8988T (cell line): Measurements from ENCODE around the gene MCTP1.
A peak's percentile ranks its signal among the peaks of the same experiment; 100 is the strongest.

Source experiments
- DNase-seq: peaks from one replicate; pipeline ENCODE4 v3.0.0; 2011

Gene MCTP1

GRCh38 chr5:94928891-94929290 is 356.0 kb downstream of the MCTP1 start:
- DNase-seq = no peak

DNA sequence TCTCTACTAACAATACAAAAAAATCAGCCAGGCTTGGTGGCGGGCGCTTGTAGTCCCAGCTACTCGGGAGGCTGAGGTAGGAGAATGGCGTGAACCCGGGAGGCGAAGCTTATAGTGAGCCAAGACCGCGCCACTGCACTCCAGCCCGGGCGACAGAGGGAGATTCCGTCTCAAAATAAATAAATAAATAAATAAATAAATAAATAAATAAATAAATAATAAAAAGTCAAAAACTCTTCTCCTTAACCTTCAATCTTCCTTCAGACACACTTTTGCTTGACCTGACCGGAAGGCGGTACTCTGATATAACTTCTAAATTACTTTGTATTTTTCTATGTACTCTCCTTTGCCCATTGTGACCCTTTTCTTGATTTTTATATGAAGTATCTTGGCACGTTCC is 364.3 kb downstream of the MCTP1 start:
- no peak for DNase-seq

- DNase-seq = no peak
Observed at GRCh38 chr5:94916619-94917018, 368.3 kb downstream of the MCTP1 start.

- DNase-seq = no peak
Observed at GRCh38 chr5:94911276-94911675, 373.6 kb downstream of the MCTP1 start.

- no peak for DNase-seq
Observed at GRCh38 chr5:94910721-94911120, 374.2 kb downstream of the MCTP1 start.

DNA sequence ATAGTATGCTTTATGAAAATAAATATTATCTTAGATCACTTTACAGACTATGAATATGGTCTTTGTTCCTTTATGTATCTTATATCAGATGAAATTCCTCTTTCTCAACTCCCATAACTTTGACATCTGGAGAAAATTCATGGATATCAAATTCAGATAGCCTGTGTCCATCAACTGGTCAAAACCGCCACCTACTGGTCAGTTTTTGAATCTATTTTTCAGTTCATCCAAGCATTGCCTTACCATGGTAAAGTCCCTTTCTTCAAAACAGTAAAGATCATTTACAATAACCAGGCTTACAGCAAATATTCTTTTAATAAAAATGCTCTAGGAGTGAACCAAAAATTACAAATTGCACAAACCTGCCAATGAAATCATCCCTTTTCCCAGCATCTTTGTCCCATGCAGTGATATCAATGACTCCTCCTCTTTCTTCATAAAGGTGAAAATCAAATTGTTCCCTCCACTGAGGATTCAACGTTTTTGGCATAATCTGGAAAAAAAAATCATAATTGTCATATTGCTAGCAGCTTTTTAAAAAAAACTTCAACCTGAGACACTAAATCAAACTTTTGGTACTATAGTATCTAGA is 375.9 kb downstream of the MCTP1 start:
- DNase-seq = peak; percentile 13

DNA sequence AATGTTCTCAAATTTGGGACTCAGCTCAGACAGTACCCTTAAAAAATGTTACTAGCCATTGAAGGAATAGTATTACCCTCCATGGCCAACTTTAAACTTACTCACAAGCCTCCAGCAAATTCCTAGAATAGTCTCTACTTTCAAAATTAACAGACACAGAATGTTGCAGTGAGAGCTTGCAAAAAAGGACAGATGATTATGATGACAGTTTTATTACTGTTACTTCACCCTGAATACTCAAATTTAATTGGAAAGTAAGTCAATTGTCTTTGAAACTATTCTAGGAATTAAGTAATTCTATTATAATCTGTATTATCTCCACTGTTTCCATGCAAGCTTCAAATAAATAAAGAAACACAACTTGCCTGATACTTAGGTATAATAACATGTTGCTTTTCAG is 378.1 kb downstream of the MCTP1 start:
- DNase-seq = no peak

- no peak for DNase-seq
Observed at GRCh38 chr5:94903726-94904125, 381.2 kb downstream of the MCTP1 start.

DNA sequence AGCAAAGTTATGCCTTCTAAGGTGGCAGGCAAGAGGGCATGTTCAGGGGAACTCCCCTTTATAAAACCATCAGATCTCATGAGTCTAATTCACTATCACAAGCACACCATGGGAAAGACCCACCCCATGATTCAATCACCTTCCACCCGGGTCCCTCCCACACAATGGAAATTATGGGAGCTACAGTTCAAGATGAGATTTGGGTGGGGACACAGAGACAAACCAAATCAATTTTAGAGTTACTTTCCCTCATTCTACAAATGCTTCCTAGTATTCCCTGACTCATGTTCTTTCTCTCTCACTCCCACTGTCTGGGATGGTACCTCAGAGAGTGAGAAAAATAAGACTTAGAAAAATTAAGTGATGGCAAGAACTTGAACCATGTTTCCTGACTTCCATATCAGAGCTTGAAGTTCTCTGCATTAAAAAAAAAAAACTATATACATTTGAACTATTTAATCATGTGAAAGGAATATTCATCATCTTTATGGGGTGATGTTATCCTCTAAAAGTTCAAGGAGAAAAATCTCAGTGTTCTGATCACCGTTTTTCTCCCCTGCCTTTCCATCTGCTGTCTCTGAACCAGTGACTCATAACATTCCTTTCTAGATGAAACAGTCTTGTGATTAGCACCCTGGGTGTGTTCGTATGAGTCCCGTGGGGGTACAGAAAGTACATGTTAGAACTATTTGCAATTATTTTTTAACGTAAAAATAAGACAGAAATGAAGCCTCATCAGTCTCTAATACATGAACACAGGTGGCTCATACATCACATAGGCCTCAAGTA is 383.5 kb downstream of the MCTP1 start:
- no peak for DNase-seq

DNA sequence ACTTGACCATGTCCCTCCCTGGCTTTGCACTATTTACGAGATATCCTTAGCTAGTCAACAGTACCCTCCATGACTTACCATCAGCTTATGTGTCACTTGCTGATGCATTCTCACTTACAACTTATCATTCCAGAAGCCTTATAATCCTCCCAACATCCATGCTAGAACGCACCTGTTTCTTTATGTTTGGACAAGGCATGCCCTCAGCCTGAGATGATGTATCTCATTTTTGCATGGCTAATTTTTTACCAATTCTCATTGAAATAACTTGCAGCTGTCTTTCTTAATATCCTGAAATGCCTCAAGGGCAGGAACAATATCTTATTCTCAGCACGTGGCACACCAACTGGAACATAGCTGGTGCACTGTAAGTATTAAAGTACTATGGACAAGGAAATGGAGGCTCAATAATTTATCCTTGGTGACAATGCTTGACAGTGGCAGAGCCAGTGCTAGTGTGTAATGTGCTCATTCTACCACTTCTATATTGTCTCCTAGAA is 384.8 kb downstream of the MCTP1 start:
- DNase-seq = no peak

- DNase-seq = no peak
Observed at GRCh38 chr5:94893412-94894135, 391.3 kb downstream of the MCTP1 start.

DNA sequence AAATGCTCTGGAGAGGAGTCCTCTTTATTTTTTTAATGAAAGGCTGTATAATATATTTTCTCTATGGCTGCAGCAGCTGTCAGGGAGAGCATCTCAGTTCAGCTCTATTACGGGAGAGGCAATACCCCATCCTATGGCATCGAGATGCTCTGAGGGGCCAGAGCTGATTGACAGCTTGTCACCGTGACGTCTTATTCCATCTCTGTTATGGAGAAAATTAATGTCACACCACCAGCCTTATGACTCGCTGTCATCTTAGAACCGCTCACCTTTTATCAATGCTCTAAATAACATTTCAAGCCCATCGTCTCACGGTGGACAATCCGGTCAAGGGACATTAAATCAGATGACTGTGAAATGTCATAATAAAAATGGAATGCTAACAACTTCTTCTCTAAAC is 392.9 kb downstream of the MCTP1 start:
- no peak for DNase-seq

GRCh38 chr5:94891565-94891964 is 393.3 kb downstream of the MCTP1 start:
- no peak for DNase-seq

DNA sequence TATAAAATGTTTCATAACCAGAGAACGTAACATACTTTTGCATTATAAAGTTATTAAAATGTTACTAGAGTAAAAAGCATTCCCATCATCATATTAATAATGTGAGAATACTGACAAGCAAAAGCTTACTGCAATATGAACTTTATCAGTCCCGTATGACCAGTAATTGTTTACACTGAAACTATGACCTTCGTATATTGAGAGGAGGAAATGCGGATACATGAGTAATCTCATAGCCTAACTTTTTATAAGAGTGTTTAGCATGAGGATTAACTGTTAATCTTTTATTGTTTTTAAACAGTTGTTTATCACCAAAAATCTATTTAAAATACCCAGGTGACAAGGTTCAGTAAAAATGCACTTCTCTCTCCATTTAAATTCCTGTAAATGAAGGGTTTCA is 394.0 kb downstream of the MCTP1 start:
- DNase-seq = no peak

- no peak for DNase-seq
Observed at GRCh38 chr5:94888674-94889073, 396.2 kb downstream of the MCTP1 start.

GRCh38 chr5:94885931-94886330 is 399.0 kb downstream of the MCTP1 start:
- no peak for DNase-seq

DNA sequence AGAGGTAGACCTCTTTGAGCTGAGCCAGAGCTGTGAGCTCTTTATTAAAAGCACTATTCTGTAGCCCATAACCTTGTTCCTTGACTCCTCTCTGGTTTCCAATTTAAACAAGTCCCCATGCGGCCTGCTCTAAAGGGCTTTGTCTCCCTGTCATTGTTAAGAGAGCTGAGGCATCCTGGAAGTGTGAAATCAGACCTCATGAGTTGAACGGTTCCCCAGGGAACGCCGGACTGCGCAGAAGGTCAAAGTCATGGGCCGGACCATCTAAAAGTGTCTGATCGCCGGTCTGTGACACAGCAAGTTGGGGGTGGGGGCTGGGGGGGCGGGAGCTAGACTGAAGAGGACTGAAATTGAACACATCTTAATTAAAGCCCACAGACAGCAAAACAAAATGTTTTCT is 400.6 kb downstream of the MCTP1 start:
- DNase-seq = no peak

DNA sequence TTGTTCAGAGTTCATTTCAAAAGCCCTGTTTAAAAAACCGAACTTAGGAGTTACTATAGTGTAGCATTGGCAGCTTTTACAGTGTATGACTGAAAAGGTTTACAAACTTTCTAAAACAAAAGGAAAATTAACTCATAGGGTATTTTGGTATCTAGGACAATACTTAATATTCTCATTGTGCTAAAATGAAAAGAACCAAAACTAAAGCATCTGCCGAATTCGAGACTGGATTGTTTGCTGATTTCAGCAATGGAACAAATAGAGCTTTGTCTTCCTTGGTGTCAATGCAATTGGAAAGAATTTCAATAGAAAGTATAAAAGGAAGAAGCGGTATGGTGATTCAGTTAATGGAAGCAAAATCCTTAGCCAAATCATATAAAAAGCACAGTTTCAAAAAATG is 412.4 kb downstream of the MCTP1 start:
- no peak for DNase-seq

DNA sequence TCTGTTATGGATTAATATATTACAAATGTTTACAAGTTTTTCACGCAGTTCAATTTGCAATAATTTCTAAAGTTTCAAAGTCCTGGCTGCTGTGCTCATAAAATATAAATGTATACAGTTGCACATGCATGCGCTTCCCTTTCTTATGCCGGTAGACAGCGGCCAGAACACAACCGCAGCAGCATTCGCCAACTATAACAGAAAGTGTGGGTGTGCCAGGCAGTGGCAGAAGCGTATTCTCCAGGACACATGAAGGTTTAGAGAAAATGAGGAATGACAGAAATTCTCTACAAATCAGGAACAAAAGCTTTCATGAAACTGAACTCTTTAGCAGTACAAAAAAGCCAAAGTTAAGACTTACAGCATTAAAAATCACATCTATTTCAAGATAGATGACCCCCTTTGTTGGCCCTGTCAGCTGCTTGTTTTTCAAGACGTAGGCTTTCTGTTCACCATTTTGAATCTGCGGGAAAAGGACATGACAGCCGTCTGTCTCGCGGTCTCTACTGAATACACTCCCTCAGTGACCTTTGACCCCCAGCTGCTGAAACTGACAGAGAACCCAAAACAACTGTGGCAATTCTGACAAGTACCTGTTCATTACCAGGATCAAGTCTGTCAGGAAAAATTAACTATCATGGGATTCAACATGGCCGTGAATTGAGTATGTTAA is 414.2 kb downstream of the MCTP1 start:
- no peak for DNase-seq

DNA sequence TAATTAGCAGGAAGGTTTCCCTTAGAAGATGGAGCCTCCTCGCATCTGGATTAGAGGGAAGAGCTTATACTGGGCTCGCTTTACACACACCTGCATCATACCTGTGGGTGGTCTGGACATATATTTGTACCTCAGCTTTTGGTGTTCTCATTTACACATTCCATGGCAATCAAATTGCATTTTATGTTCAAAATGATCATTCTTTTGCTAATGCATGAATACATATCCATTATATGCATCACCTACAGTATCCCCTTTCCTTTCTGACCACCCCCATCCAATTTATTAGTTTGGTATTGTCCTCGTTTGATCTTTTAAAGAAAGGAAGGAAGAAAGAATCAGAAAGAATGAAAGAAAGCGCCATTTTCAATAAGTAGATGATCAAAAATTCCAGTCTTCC is 415.0 kb downstream of the MCTP1 start:
- no peak for DNase-seq

GRCh38 chr5:94863951-94864350 is 420.9 kb downstream of the MCTP1 start:
- no peak for DNase-seq

DNA sequence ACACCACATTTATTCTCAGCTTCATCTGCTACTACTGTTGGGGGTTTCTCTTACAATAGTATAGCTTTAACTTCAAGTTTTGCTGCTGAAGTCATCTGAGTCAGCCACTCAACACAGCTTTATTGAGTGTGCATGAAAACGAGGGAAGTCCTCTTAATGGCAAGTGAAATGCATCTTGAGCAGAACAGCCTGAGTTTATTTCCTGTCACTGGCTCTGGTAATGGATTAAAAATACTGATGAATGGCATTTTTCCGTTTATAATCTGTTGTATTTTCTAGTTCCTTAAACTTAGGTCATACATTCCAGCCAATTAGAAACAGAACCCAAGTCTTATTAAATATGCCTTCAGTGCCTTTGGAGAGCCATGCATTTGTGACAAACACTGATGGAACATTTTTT is 427.8 kb downstream of the MCTP1 start:
- DNase-seq = no peak

GRCh38 chr5:94856257-94856800 is 428.6 kb downstream of the MCTP1 start:
- no peak for DNase-seq
